Measurements from ENCODE around the gene RNF20. TPM values are rescaled to one million over a fixed set of nuclear protein-coding genes. Genes with fewer than 3 reads are reported as not detected.

Gene RNF20
- total RNA-seq, 1 experiment from 2014 or later = 58.4 TPM

- Histone ChIP-seq H3K4me3 (ENCODE audit: low read depth, low read length, poor library complexity, severe bottlenecking) (no peak overlapping the region), H3K27me3 (replicated peaks; ENCODE audit: insufficient read depth, low read depth, low read length, poor library complexity) (peaks cover 9% of the 10 kb centered on the region), H3K4me1 (ENCODE audit: insufficient read depth, low read length, poor library complexity, severe bottlenecking) (no peaks in the 10 kb centered on the region), H3K9me3 (ENCODE audit: low read depth, low read length, poor library complexity, severe bottlenecking) (no peaks in the 10 kb centered on the region), H3K36me3 (ENCODE audit: insufficient read depth, low read length, poor library complexity, severe bottlenecking) (no peaks in the 10 kb centered on the region), H3K27ac (ENCODE audit: low read depth, low read length, poor library complexity, severe bottlenecking) (no peak overlapping the region)
- CTCF ChIA-PET = no interaction called here
- DNase-seq (ENCODE audit: low spot score) = no peak
- BruUV-seq (replicated peaks) = no TSS peak
- intact Hi-C loops (cut with micrococcal nuclease; ENCODE audit: unreplicated experiment) = no loop called here
- no peak for TF ChIP-seq EZH2 (IDR thresholded peaks at IDR 0.05; ENCODE audit: borderline replicate concordance, low read depth, low read length, poor library complexity, severe bottlenecking)
- TF ChIP-seq, protein P1, sequence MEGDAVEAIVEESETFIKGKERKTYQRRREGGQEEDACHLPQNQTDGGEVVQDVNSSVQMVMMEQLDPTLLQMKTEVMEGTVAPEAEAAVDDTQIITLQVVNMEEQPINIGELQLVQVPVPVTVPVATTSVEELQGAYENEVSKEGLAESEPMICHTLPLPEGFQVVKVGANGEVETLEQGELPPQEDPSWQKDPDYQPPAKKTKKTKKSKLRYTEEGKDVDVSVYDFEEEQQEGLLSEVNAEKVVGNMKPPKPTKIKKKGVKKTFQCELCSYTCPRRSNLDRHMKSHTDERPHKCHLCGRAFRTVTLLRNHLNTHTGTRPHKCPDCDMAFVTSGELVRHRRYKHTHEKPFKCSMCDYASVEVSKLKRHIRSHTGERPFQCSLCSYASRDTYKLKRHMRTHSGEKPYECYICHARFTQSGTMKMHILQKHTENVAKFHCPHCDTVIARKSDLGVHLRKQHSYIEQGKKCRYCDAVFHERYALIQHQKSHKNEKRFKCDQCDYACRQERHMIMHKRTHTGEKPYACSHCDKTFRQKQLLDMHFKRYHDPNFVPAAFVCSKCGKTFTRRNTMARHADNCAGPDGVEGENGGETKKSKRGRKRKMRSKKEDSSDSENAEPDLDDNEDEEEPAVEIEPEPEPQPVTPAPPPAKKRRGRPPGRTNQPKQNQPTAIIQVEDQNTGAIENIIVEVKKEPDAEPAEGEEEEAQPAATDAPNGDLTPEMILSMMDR (conservative IDR thresholded peaks at IDR 0.05; ENCODE audit: low read depth, low read length) = no peak
- POLR2A ChIA-PET (ENCODE audit: low non-redundant PET) = no interaction called here
Measured at GRCh38 chr9:101524371-101524770, 9.3 kb upstream of the RNF20 start.

GRCh38 chr9:101527066-101527465 lies 6.6 kb upstream of the RNF20 start:
- Histone ChIP-seq H3K4me3 (ENCODE audit: low read depth, low read length, poor library complexity, severe bottlenecking) (no peak overlapping the region), H3K4me1 (ENCODE audit: insufficient read depth, low read length, poor library complexity, severe bottlenecking) (no peaks in the 10 kb centered on the region), H3K9me3 (ENCODE audit: low read depth, low read length, poor library complexity, severe bottlenecking) (no peaks in the 10 kb centered on the region), H3K36me3 (ENCODE audit: insufficient read depth, low read length, poor library complexity, severe bottlenecking) (no peaks in the 10 kb centered on the region), H3K27ac (ENCODE audit: low read depth, low read length, poor library complexity, severe bottlenecking) (no peak overlapping the region), H3K27me3 (replicated peaks; ENCODE audit: insufficient read depth, low read depth, low read length, poor library complexity) (peaks cover 9% of the 10 kb centered on the region)
- DNase-seq (ENCODE audit: low spot score) = no peak
- intact Hi-C loops (cut with micrococcal nuclease; ENCODE audit: unreplicated experiment) = no loop called here
- no TSS peak for BruUV-seq (replicated peaks)
- CTCF ChIA-PET = interaction anchor here (0.6 kb wide), 1 partner anchor 63 kb away, joined by 5 read pairs; no protein-coding TSS in a partner anchor
- TF ChIP-seq, protein P1 (conservative IDR thresholded peaks at IDR 0.05; ENCODE audit: low read depth, low read length) = no peak
- TF ChIP-seq EZH2 (IDR thresholded peaks at IDR 0.05; ENCODE audit: borderline replicate concordance, low read depth, low read length, poor library complexity, severe bottlenecking) = no peak
- POLR2A ChIA-PET (ENCODE audit: low non-redundant PET) = no interaction called here

- ChIA-PET CTCF (no interaction called here), POLR2A (ENCODE audit: low non-redundant PET) (no interaction called here)
Measured at GRCh38 chr9:101528015-101528414, 5.6 kb upstream of the RNF20 start.

More at GRCh38 chr9:101528015-101528414, 5.6 kb upstream of the RNF20 start:
- Histone ChIP-seq H3K4me1 (ENCODE audit: insufficient read depth, low read length, poor library complexity, severe bottlenecking) (no peaks in the 10 kb centered on the region), H3K4me3 (ENCODE audit: low read depth, low read length, poor library complexity, severe bottlenecking) (no peak overlapping the region), H3K36me3 (ENCODE audit: insufficient read depth, low read length, poor library complexity, severe bottlenecking) (no peaks in the 10 kb centered on the region), H3K27ac (ENCODE audit: low read depth, low read length, poor library complexity, severe bottlenecking) (no peak overlapping the region), H3K9me3 (ENCODE audit: low read depth, low read length, poor library complexity, severe bottlenecking) (no peaks in the 10 kb centered on the region), H3K27me3 (replicated peaks; ENCODE audit: insufficient read depth, low read depth, low read length, poor library complexity) (peaks cover 9% of the 10 kb centered on the region)
- DNase-seq (ENCODE audit: low spot score) = no peak
- BruUV-seq (replicated peaks) = no TSS peak
- intact Hi-C loops (cut with micrococcal nuclease; ENCODE audit: unreplicated experiment) = no loop called here
- TF ChIP-seq, protein P1 (conservative IDR thresholded peaks at IDR 0.05; ENCODE audit: low read depth, low read length) = no peak
- TF ChIP-seq EZH2 (IDR thresholded peaks at IDR 0.05; ENCODE audit: borderline replicate concordance, low read depth, low read length, poor library complexity, severe bottlenecking) = no peak

Measured in A673 (cell line).